Left colon (tissue), 2 donors: Measurements from ENCODE around the gene PRMT5. TPM values are rescaled to one million over a fixed set of nuclear protein-coding genes. Genes with fewer than 3 reads are reported as not detected.
"Not testable (repeated sequence)": the region's sequence is repeated elsewhere in the genome, so short reads cannot be mapped to it uniquely, and the experiment has no call there.

Source experiments
- ATAC-seq: fragments of 200-7000 bp; cut with Tn5 transposase; one replicate; pipeline ENCODE4 v1.9.1; 2020; ENCODE audit warnings: mild to moderate bottlenecking, moderate library complexity
- DNase-seq, 2 donors: peaks; one replicate each; pipeline ENCODE4 v3.0.0-alpha.2; 2020
- intact Hi-C, 2 donors: fragments of 100-400 bp; cut with DNase I in 1 of 2; cut with micrococcal nuclease in 1 of 2; formaldehyde crosslinking; loops; one replicate each; pipeline versions ENCODE4 v1.11.2 to v1.14.0; 2022; cut with DNase I, micrococcal nuclease
- long read RNA-seq: library from polyadenylated mRNA; unstranded; transcript quantifications from one replicate; pipeline ENCODE4 v2.0.0, GENCODE V29; 2021
- total RNA-seq, 2 donors: library from RNA; stranded (reverse); fragmentation: NEBNext Ultra II Directional; extraction: Animal tissue kit (Norgen Biotek cat#: 25700); gene quantifications; one replicate each; pipeline ENCODE4 v1.2.1, GENCODE V29; 2021
- donor health status: DM: no; HTN: no; CAD: no.
- donor health status: DM: yes; HTN: yes; CAD: no.

PRMT5 gene
- 10 to 100 TPM; 40.5 to 63.9 TPM for total RNA-seq
- long read RNA-seq, transcript PRMT5-202 (17 exons, 2,531 nt), result major isoform, 67 of 114 reads
- long read RNA-seq, transcript PRMT5-204 (17 exons, 2,418 nt), result minor isoform, 5 of 114 reads
- long read RNA-seq, partial matches to known transcripts, result 14 of 114 reads
- long read RNA-seq, other reads (novel, unspliced or antisense), result 24 of 114 reads

DNA sequence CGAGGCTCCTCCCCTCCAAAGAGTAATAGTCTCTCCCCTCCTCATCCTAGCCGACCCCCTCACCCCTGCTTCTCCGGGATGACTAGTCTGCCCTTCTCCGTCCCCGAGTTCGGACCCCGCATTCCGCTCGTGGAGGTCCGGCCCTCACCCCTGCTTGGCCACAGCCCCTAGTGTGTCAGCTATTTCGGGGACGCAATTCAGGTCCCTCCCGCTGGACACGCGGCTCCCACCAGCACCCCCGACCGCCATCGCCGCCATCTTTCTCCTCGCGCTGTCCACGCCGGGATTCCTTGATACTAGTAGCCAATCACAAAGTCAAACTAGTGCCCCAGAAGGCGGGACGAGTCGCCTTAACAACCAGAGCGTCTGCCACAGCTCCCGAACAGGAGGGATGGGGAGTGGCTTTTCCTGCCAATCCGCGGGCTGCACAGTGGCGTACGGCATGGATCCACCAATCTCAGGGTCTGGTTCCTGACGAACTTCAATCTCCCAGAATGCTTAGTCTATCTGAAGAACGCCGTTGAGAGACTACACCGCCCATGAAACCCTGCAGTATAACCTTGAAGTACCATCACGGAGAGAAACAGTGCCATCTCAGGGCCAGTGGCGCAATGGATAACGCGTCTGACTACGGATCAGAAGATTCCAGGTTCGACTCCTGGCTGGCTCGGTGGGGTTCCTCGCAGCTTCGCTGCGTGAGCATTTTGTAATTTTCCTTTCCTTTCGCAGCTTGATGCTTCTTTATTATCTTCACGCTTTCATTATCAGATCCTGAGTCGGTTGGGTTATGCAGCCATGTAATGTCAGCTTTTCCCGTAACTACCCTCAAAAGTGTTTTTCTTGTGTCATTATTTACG lies at the start of gene PRMT5:
PRMT5 (minus strand) TSS at position 273 of the 857 bp plus-strand sequence; CDS start at position 258, 15 bp downstream.
- ATAC-seq (peak; percentile 91), DNase-seq (peak; percentile 97 to 100)
- intact Hi-C loops, result no loop called here

DNA sequence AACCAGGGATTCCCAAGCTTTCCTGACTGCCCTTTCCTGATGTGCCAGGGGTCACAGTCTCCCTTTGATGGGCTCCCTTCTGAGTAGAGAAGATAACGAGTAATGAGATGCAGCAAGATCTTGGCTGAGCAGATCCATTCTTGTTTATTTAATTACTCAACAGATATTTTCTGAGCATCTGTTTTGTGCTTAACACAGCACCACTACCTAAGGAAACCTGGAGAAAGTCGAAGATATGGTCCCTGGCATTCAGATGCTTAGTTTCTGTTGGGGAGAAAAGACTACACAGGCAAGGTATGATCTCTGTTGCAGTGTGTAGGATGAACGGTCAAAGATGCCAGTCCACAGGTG lies 49.3 kb upstream of the PRMT5 start:
- no peak for DNase-seq
- ATAC-seq, result no peak
- intact Hi-C loops, result no loop called here

DNA sequence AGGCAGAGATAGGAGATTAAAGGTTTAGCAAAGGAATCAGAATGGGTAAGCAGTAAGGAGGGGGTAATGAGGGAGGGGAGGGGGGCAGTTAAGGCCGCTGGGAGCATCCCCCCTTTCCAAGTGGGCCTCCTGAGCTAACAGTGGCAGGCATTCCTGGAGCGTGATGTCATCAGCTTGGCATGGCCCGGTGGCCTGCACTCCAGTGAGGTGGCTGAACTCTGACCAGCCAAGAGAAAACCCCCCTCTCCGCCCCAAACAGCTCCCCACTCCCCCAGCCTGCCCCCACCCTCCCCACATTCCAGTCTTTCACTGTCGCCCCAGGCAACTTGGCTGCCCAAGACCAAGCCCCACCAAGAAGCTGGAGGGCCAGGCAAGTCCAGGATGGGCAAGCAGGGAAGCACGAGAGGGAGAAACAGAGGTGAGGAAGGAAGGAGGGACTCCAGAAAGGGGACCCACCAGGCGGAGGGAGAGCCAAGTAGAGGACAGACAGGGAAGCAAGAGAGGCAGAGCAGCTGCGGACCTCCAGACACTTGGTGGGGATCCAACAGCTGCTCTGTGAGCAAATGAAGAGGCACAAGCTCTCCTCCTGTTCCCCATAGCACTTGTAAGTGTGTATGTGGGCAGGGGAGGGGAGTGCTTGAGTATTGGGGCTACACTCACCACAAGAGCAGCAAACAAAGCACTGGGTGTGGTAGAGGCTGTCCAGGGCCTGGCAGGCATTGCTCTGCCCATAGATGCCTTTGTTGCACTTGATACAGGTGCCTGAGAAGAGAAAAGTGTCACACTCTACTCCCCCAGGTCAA lies 48.7 kb upstream of the PRMT5 start:
- ATAC-seq (peak; percentile 16), DNase-seq (peak in 1 of 2 donors; percentile 70)
- intact Hi-C loops, result no loop called here

DNA sequence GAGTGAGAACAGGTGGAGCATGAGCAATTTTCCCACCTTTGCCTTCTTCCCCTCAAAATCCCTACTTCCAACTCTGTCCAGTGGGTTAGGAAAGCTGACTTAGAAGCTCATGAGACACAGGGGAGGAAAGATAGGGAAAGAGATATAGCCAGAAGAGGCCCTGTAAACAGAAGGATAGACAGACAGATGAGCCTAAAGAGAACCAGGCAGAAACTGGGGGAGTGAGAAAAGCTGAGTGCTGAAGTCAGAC lies 48.2 kb upstream of the PRMT5 start:
- intact Hi-C loops, result no loop called here
- ATAC-seq, result no peak
- DNase-seq, result no peak

DNA sequence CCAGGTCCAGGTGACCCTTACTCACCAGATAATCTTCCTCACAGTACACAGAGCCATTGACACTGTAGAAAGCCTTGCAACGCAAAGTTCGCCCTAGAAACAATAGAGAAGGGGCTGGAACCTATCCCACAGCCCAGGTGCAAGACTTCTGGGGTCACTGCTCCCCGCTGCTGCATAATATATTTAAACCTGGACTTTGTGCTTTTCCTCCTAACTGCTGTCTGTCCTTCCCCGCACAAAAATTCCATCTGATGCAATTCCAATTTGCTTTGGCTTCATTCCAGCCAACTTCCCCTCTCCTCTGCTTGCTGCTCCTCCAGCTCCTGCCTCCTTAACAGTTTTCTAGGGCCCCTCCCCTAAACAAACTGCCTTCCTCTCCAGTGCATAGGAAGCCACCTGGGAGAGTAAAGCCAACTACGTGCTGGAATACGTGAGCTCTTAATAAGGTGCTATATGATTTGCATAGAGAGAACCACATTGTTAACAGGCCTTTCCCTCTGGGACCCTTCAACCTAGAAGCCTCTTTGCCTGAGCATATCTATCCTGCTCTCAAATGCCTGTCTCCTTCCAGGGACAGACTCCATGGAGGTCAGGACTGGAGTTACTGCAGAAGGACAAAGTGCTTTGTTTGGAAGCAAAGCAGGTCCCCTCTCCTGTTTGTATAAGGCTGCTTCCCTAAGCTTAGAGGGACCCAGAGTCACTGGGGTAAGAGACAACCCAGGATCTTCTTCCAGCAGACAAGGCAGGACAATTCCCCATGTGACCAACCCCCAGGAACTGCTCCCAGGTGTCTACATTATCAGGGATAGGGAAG lies 47.7 kb upstream of the PRMT5 start:
- intact Hi-C loops, result no loop called here
- ATAC-seq, result peak; percentile 63
- peak in 1 of 2 donors; percentile 67 for DNase-seq

DNA sequence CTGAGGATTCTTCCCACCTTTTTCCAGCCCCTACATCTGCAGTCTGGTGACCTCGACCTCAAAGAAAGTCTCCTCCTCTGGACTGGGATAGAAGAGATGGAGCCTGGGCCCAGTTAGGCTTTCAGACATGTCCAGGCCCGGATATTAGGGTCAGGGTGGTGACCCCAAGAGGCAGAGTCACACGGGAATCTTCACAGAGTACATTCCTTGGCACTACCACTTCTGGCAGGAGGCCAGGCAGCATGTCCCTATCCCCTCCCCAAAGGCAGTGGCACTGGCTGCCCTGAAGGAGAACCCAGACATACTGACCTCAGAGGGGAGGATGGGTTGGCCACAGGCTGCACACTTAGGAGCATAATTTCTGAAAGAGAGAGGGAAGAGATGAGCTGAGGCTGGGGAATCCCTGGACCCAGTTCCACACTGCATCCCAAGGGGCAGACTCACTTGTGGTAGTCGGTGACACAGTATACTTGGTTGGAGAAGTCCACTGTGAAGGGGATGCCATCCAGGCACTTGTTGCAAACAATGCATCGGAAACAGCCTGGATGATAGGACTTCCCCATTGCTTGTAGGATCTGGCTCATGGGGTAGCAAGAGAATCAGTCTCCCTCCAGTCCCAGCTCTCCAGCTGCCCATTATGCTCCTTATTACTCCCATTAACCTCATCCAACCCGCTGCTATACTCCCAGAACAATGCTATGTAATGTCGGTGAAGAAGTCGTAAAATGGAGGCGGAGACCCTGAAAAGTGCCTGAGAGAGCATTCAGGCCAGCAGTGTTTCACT lies 45.5 kb upstream of the PRMT5 start:
- DNase-seq (no peak), ATAC-seq (no peak)
- intact Hi-C loops, result no loop called here

DNA sequence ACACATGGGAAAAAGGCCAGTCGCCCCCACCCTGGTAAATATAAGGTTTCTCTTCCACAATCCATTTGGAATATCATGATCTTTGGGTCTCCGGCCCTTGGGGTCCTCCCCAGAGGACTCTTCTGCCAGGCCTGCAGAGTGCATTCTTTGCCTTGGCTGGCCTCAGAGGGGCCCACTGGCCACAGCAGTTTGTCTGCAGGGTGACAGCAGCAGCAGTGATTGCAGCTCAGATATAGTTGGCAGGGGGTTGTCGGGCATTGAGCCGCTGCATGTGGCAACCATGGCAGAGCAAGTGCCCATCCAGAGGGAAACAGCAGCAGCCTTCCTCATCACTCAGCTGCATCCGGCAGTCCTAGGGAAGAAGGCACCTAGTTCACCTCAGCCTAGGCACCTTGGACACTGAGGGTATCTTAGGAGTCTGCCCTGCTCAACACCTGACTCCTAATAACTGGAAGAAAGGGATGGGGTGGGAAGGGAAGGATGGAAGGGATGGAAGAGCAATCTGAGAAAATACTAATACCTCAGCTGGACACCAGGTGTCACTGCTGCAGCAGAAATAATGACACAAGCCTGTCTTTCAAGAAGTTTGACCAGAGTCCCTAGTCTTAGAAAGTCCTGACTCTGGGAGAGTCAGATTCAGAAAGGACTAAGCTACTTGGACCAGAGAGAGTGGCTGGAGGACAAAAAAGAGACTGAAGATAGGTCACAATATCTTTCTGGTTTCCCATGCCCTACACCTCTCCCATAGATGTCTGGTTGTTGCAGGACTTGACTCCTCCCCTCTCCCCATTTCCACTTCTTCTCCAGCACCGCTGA lies 44.2 kb upstream of the PRMT5 start:
- intact Hi-C loops, result no loop called here
- DNase-seq, result peak in 1 of 2 donors; percentile 50
- ATAC-seq, result peak; percentile 68

DNA sequence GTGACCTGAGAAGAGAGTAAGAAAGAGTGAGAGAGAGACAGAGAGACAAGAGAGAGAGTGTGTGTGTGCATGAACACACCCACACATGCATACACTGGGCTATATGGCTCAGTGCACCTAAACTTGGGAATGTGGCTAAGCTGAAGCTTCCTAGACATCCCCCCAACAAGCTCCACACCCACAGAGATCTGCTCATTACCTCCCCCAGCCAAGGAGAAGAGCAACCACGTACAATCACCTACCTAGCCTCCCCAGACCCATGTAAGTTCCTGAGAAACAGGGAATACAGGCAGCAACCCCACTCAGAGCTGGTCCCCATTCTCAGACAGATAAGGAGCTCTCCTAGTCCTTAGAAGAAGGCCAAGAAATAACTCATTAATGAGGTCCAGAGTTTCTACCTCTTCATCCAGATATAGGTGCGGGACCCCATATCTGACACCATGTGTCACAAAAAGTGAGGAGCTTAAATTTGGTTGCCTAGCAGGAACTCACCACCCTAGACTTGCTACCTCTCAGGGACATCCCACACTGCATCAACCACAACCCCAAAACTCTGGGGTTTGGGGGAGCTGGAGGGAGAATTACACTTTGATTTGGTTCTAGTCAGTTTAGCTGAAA lies 43.2 kb upstream of the PRMT5 start:
- intact Hi-C loops, result no loop called here
- no peak for DNase-seq
- ATAC-seq, result no peak

DNA sequence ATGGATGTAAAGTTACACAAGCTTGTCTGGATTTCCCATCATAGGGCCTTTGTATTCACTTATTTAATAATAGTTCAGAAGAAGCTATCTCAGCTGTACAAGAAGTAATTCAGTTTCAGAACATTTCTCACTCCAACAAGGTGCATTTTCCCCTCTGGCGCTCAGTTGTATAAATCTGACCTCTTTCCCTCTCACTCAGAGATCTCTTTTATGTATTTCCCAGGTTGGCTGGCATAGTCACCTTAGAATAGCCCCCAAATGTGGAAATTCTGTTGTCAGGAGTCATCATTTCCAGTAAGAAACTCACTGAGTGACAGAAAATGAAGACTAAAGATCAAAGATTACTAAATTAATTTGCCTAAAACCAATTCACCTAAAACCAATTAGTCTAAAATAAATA lies 42.0 kb upstream of the PRMT5 start:
- intact Hi-C loops, result no loop called here
- ATAC-seq, result no peak
- DNase-seq, result no peak

DNA sequence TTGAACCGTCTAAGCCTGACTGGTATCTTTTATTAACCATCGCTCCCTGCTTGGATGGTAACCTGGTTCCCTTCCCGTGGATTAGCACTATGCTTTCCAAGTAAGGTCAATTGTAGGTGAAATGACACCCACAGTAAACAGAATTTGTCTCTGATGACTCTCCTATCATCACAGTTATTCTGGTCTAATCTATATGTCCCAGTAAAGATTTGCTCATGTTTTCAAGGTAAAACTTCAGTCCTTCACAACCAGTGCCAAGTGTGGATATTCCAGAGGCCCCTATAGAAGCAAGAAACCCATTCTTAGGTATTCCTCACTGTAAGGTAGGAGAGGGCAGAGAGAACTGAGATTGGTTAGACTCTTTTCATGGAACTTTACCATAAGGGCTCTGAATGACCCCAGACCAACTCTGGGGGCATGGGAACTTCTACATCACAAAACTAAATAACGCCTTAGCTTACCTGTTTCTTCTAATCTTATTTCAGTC lies 37.6 kb upstream of the PRMT5 start:
- DNase-seq, result no peak
- no peak for ATAC-seq
- intact Hi-C loops, result no loop called here

DNA sequence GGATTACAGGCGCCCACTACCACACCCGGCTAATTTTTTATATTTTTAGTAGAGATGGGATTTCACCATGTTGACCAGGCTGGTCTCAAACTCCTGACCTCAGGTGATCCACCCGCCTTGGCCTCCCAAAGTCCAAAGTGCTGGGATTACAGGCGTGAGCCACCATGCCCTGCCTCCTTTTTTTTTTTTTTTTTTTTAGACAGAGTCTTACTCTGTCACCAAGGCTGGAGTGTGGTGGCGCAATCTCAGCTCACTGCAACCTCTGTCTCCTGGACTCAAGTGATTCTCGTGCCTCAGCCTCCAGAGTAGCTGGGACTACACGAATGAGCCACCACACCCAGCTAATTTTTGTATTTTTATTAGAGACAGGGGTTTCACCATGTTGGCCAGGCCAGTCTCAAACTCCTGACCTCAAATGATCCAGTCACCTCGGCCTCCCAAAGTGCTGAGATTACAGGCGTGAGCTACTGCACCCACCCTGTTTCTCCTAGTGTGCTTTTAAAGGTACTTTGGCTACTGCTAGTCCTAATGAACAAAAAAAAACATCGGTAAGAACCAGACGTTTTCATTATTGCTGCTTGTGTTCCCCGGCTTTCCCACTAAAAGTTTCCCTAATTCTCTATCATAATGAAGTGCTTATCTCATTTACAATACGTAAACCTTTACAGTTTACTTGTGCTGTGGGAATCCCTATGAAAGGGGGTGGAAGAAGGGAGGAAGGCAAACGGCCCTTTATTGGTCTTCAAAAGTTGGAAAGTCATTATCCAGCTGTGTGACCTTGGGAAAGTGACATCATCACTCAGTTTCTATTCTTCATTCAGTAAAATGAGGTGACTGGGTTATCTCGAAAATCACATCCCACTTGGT lies 37.0 kb upstream of the PRMT5 start:
- intact Hi-C loops, DNase-seq: not testable (repeated sequence)
- peak; percentile 46 for ATAC-seq

DNA sequence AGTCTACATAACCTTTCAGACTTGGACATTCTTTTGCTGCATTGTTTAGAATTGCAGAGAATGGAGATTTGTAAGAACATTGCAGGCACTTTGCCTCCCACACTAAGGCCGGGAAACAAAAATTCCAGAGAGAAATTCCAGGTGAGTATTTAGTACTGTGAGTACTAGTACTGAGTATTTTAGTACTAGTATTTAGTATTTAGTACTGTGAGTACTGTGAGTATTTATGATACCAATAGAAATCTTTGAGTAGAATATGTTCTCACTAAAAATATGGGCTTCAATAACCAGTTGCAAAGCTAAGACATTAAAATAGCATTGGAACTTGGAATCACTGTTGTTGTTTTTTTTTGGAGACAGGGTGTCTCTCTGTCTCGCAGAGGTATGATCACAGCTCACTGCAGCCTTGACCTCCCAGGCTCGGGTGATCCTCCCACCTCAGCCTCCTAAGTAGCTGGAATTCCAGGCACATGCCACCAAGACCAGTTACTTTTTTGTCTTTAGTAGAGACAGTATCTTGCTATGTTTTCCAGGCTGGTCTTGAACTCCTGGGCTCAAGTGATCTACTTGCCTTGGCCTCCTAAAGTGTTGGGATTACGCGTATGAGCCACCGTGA lies 33.0 kb upstream of the PRMT5 start:
- intact Hi-C loops, result no loop called here
- no peak for DNase-seq
- ATAC-seq, result no peak

DNA sequence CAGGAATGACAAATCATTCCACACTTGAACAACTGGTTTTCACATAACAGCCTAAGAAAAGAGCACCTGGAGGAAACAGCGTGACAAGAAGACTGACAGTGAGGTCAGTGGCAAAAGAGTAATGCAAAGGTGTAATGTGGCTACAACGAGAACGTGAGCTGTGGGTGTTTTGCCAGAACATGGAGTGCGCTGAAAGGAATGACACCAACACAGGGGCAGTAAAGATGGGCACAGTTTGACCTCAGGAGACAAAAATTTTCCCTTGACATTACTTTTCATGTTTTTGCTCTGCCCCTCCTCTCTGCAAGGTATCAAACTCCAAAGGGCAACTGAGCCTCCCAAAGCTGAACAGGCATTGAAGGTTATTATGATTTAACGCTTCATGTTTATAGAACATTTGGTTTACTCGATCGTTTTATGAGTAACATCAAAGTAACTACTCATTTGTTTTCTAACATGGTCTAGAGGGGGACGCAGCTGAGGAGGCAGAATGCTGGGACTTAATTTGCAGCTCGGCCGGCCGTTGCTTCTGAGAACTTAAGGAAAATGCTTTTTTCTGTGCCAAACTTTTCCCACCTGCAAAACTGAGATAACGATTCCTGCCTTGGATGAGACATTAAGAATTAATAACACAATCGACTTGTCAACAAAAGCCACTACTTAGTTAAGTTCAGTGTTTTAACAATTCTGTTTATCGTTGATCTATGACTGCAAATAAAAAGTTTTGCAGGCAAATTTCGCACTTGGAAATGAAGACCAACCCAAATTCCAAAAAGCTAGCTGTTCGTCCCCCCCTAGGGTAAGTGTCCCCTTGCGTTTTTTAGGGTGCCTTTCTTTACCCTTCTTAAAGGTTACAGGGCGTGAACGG lies 26.8 kb upstream of the PRMT5 start:
- peak; percentile 40 for ATAC-seq
- intact Hi-C loops, result no loop called here
- peak; percentile 23 to 28 for DNase-seq

DNA sequence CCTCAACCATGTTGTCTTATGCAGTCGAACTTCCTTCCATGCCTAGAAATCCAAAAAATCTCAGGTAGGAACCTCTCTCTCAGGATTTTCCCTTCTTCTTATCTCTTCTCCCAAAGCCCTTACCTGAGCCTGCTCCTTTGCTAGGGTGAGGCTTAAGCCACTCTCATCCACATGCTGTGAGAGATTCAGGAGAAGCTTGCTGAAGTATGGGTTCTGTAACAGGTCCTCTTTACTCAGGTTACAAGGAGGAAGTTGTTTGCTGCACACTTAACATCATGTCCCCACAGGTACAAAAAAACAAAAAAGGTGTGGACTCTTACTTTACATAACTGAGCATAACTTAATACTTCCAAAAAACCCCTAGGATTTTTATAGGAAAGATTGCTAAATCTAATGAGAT lies 23.2 kb upstream of the PRMT5 start:
- intact Hi-C loops, result no loop called here
- ATAC-seq, result no peak

DNA sequence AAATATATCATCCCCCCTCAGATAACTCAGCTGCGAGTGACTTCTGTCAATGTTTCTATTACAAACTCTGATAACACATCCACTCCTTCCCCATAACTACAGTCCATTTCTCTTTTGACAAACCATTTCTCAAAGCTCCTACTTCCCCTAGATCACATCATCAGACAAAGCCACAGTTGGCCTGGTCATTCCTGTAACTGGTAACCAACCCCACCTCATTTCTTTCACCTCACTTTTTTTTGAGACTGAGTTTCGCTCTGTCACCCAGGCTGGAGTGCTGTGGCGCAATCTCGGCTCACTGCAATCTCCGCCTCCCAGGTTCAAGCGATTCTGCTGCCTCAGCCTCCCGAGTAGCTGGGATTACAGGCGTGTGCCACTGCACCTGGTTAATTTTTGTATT lies 22.6 kb upstream of the PRMT5 start:
- ATAC-seq, DNase-seq, intact Hi-C loops: not testable (repeated sequence)

More for the DNA sequence above, 23.2 kb upstream of the PRMT5 start:
- no peak for DNase-seq
